K562 (cell line): ENCODE data around the gene DCAF16. TPM values are rescaled to one million over a fixed set of nuclear protein-coding genes. Genes with fewer than 3 reads are reported as not detected.

Source experiments
- ATAC-seq: fragments of 200-7000 bp; cut with Tn5 transposase; 3 replicates; pipeline ENCODE4 v1.9.1; 2020; ENCODE audit warnings: moderate library complexity
- BruUV-seq: library from RNA; stranded (reverse); fragments of 400-500 nt; replicated peaks from 2 replicates; lab custom pipeline; 2021; lab: Mats Ljungman, UMichigan
- CTCF ChIA-PET: fragments of 300-600 bp; formaldehyde crosslinking; extraction: SDS; loops from one replicate; lab custom pipeline; 2021; ENCODE audit warnings: low intra/inter-chr PET ratio; lab: Yijun Ruan, JAX
- POLR2A ChIA-PET: fragments of 300-600, 350-650 bp; sonication (Branson Sonifier 250); formaldehyde crosslinking; extraction: SDS; loops from one replicate; lab custom pipeline; 2021; ENCODE audit warnings: antibody characterized with exemption, inconsistent platforms; lab: Yijun Ruan, JAX
- DNase-seq, 4 experiments: peaks; one replicate each; pipeline versions ENCODE4 v3.0.0 to v3.0.0-alpha.2; 2011 to 2018; ENCODE audit warnings: low spot score in 3 of 4, mixed read lengths in 3 of 4; ENCODE audit errors: extremely low read depth in 1 of 4
- FAIRE-seq: peaks from 2 replicates; lab custom pipeline; 2011; peaks lifted over from hg19 to GRCh38; lab: Jason Lieb, UNC
- H2AFZ ChIP-seq: 2 replicates; pipeline ENCODE4 v1.6.0; 2011; ENCODE audit warnings: low read depth, low read length, control low read depth, inconsistent platforms
- H3K27ac ChIP-seq: fragments of 200-600 bp; 3 replicates; pipeline ENCODE4 v1.8.0; 2011; ENCODE audit warnings: low read depth, mild to moderate bottlenecking, control low read depth, inconsistent platforms, low read length, moderate library complexity, mixed read lengths; ENCODE audit errors: extremely low read depth
- H3K27me3 ChIP-seq, 2 experiments: fragments of 300-600 bp in 1 of 2; 2 replicates in 1 of 2; 3 replicates in 1 of 2; pipeline versions ENCODE4 v1.6.0 to v1.8.0; 2011; ENCODE audit warnings: inconsistent platforms in 2 of 2, low read length in 2 of 2, mild to moderate bottlenecking in 1 of 2, mixed read lengths in 1 of 2, moderate library complexity in 1 of 2; ENCODE audit not compliant: control insufficient read depth in 2 of 2, insufficient read depth in 2 of 2
- H3K36me3 ChIP-seq: fragments of 300-600 bp; 3 replicates; pipeline ENCODE4 v1.8.0; 2011; ENCODE audit warnings: mild to moderate bottlenecking, low read length, inconsistent platforms; ENCODE audit not compliant: control insufficient read depth, insufficient read depth
- H3K4me1 ChIP-seq, 2 experiments: fragments of 200-600 bp in 1 of 2; replicated peaks in 1 of 2; 2 replicates in 1 of 2; 3 replicates in 1 of 2; pipeline versions ENCODE4 v1.5.1 to v1.8.0; 2011; ENCODE audit warnings: inconsistent platforms in 2 of 2, low read length in 2 of 2, mild to moderate bottlenecking in 1 of 2, mixed read lengths in 1 of 2, moderate library complexity in 1 of 2; ENCODE audit not compliant: control insufficient read depth in 2 of 2, insufficient read depth in 2 of 2
- H3K4me2 ChIP-seq: 2 replicates; pipeline ENCODE4 v1.6.1; 2011; ENCODE audit warnings: low read length, control low read depth, inconsistent platforms, mixed read lengths; ENCODE audit not compliant: insufficient read depth
- H3K4me3 ChIP-seq: fragments of 200-600 bp; sonication (generic), shearing (Covaris generic); 2 replicates; pipeline ENCODE4 v1.5.1; 2016; ENCODE audit warnings: control low read depth, inconsistent platforms
- H3K79me2 ChIP-seq: fragments of 200-600 bp; 3 replicates; pipeline ENCODE4 v1.8.0; 2011; ENCODE audit warnings: low read length, inconsistent platforms; ENCODE audit not compliant: control insufficient read depth, insufficient read depth
- H3K9ac ChIP-seq, 2 experiments: 2 replicates each; pipeline versions ENCODE4 v1.6.0 to v1.6.1; 2011; ENCODE audit warnings: low read depth in 2 of 2, low read length in 2 of 2, control low read depth in 1 of 2, inconsistent platforms in 1 of 2, mild to moderate bottlenecking in 1 of 2, mixed read lengths in 1 of 2; ENCODE audit not compliant: insufficient read depth in 1 of 2
- H3K9me1 ChIP-seq: one replicate; pipeline ENCODE4 v1.6.0; 2011; ENCODE audit warnings: inconsistent platforms, mild to moderate bottlenecking, low read length, moderate library complexity; ENCODE audit not compliant: control insufficient read depth, insufficient read depth
- H3K9me3 ChIP-seq: replicated peaks from 2 replicates; pipeline ENCODE4 v1.5.1; 2011; ENCODE audit warnings: low read depth, low read length, inconsistent platforms; ENCODE audit not compliant: control insufficient read depth, insufficient read depth
- H4K20me1 ChIP-seq: replicated peaks from 2 replicates; pipeline ENCODE4 v1.6.1; 2011; ENCODE audit warnings: low read length, inconsistent platforms, mixed read lengths; ENCODE audit not compliant: control insufficient read depth, insufficient read depth
- ARID1B ChIP-seq: fragments of 450-650 bp; IDR thresholded peaks from 2 replicates; pipeline ENCODE4 v1.6.1; 2016; ENCODE audit warnings: antibody characterized with exemption, mild to moderate bottlenecking, inconsistent platforms
- ARID3A ChIP-seq: IDR thresholded peaks from 2 replicates; pipeline ENCODE4 v1.6.1; 2012; ENCODE audit warnings: low read depth, low read length, improper control_type of control experiment, borderline replicate concordance
- DEAF1 ChIP-seq: fragments of 450-650 bp; formaldehyde crosslinking; IDR thresholded peaks from 2 replicates; pipeline ENCODE4 v1.4.0; 2020; ENCODE audit warnings: mild to moderate bottlenecking, moderate library complexity
- GTF3C2 ChIP-seq: IDR thresholded peaks from 3 replicates; pipeline ENCODE4 v1.6.1; 2011; ENCODE audit warnings: borderline replicate concordance, mild to moderate bottlenecking, moderate library complexity; ENCODE audit not compliant: insufficient read length; ENCODE audit errors: extremely low read depth
- JUND ChIP-seq, 2 experiments: IDR thresholded peaks; 2 replicates in 1 of 2; 3 replicates in 1 of 2; pipeline ENCODE4 v1.6.1; 2011; ENCODE audit warnings: borderline replicate concordance in 2 of 2, low read depth in 2 of 2, low read length in 2 of 2, improper control_type of control experiment in 1 of 2, missing biosample characterization in 1 of 2, missing genetic modification characterization in 1 of 2, missing genetic modification reagents in 1 of 2
- KAT7 ChIP-seq: sonication (generic); formaldehyde crosslinking; IDR thresholded peaks from 2 replicates; pipeline ENCODE4 v1.8.0; 2022; ENCODE audit warnings: missing genetic modification reagents, mild to moderate bottlenecking, borderline replicate concordance
- MEF2D ChIP-seq: conservative IDR thresholded peaks from 2 replicates; pipeline ENCODE4 v1.6.1; 2016; ENCODE audit warnings: low read depth, missing genetic modification characterization, missing compliant biosample characterization
- MITF ChIP-seq: IDR thresholded peaks from 2 replicates; pipeline ENCODE4 v1.6.1; 2014; ENCODE audit warnings: antibody characterized with exemption
- SMARCA4 ChIP-seq: fragments of 450-650 bp; IDR thresholded peaks from 2 replicates; pipeline ENCODE4 v1.6.1; 2016
- TAL1 ChIP-seq: fragments of 450-650 bp; IDR thresholded peaks from 2 replicates; pipeline ENCODE4 v1.6.1; 2016; ENCODE audit warnings: mild to moderate bottlenecking
- U2AF1 ChIP-seq: fragments of 200-400 bp; formaldehyde crosslinking; optimal IDR thresholded peaks from 2 replicates; pipeline ENCODE3; 2017; ENCODE audit warnings: mild to moderate bottlenecking, low read depth, low read length, moderate library complexity
- WGBS: fragments of 100-300 bp; shearing (Covaris generic); methylation state at CpG from one replicate; pipeline ENCODE4 v1.1.6; 2016; ENCODE audit warnings: low coverage, mixed read lengths; ENCODE audit not compliant: insufficient coverage; ENCODE audit errors: missing lambda C conversion rate; 5-methylcytosine and 5-hydroxymethylcytosine counted together
- in situ Hi-C: fragments of 300-500 bp; cut with MboI; formaldehyde crosslinking; loops from 4 replicates; pipeline ENCODE4 v1.15.0; 2018; ENCODE audit warnings: inconsistent platforms, mixed read lengths
- intact Hi-C: fragments of 100-400 bp; cut with micrococcal nuclease; formaldehyde crosslinking; loops from 2 replicates; pipeline ENCODE4 v1.14.2; 2022
- polyA plus RNA-seq, 8 experiments: library from polyadenylated mRNA; depleted of rRNA in 4 of 8; stranded (reverse) in 5 of 8; unstranded in 3 of 8; fragments of >200 nt; fragmentation: Nextera tagmentation in 2 of 8; fragmentation: Illumina TruSeq in 1 of 8; extraction: Ambion mirVana in 2 of 8; extraction: Trizol in 1 of 8; gene quantifications; 2 replicates each; pipeline versions ENCODE4 v1.2.1 to v1.2.3, GENCODE V29; 2011 to 2014; ENCODE audit warnings: inconsistent platforms in 1 of 8, missing spikeins in 1 of 8
- total RNA-seq, 7 experiments: library from RNA; depleted of rRNA in 6 of 7; stranded (reverse); fragments of >200 nt in 6 of 7; fragmentation: Illumina TruSeq in 2 of 7; extraction: Trizol in 2 of 7; gene quantifications; 2 replicates each; pipeline versions ENCODE4 v1.2.1 to v1.2.3, GENCODE V29; 2011 to 2021; ENCODE audit warnings: low replicate concordance in 1 of 7
- TF ChIP-seq, protein P1 (sequence below): fragments of 450-650 bp; IDR thresholded peaks from 2 replicates; pipeline ENCODE4 v1.6.1; 2016

The DCAF16 gene
- total and polyA plus RNA-seq, 9 of the 15 experiments (the other 6 are each of a cell fraction or from before 2014, with no cell fraction given): 20.5 to 82.8 (median 67.8) TPM

DNA sequence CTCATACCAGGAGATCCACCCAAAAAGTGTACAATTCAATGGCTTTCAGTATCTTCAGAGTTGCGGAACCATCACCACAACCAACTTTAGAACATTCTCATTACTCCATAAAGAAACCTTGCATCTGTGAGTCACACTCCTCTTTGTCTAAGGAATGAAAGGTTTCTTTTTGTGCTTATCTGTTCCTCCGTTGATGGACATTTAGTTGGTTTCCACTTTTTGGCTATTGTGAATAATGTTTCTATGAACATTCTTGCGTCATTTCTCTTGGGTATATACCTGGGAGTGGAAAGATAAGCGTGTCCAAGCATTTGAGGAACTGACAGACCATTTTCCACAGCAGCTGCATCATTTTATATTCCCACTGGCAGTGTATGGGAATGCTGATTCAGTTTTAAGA, 39.7 kb downstream of the DCAF16 start:
- ChIA-PET POLR2A (interaction anchor here (1.1 kb wide), 1 partner anchor 19 kb away, joined by 3 read pairs; no protein-coding TSS in a partner anchor), CTCF (no interaction called here)
- Histone ChIP-seq H3K9ac (no peak overlapping the region), H3K9me1 (no peaks in the 10 kb centered on the region), H3K4me2 (no peak overlapping the region), H2AFZ (no peak overlapping the region), H3K27ac (no peak overlapping the region), H3K4me1 (peaks cover 0 to 7% of the 10 kb centered on the region in 2 experiments; a peak in 2 of 5 replicates), H3K9me3 (peaks cover under 1% of the 10 kb centered on the region; the same call in 1 of the 2 replicates), H3K27me3 (peaks cover 0 to 17% of the 10 kb centered on the region in 2 experiments; a peak in 2 of 5 replicates), H3K4me3 (no peak overlapping the region), H3K36me3 (no peaks in the 10 kb centered on the region), H3K79me2 (no peaks in the 10 kb centered on the region), H4K20me1 (no peaks in the 10 kb centered on the region)
- DNase-seq (peak in 1 of 4 experiments; percentile 14), FAIRE-seq (peak; percentile 35), ATAC-seq (no peak; the same call in 2 of the 3 replicates)
- intact Hi-C loops (no loop called here), in situ Hi-C loops (no loop called here)
- BruUV-seq: no TSS peak
- 0% methylated on average over 4 of the region's 4 CpGs for WGBS
- no peak for TF ChIP-seq ARID3A
- peak; percentile 47; the same call in 1 of the 2 replicates for TF ChIP-seq TAL1
- peak; percentile 56; the same call in 1 of the 2 replicates for TF ChIP-seq ARID1B
- no peak for TF ChIP-seq DEAF1 (CRISPR knock-in tag)
- TF ChIP-seq SMARCA4: peak; percentile 14; the same call in 1 of the 2 replicates
- no peak for TF ChIP-seq KAT7 (CRISPR knock-in tag)
- no peak for TF ChIP-seq U2AF1
- TF ChIP-seq, protein P1, sequence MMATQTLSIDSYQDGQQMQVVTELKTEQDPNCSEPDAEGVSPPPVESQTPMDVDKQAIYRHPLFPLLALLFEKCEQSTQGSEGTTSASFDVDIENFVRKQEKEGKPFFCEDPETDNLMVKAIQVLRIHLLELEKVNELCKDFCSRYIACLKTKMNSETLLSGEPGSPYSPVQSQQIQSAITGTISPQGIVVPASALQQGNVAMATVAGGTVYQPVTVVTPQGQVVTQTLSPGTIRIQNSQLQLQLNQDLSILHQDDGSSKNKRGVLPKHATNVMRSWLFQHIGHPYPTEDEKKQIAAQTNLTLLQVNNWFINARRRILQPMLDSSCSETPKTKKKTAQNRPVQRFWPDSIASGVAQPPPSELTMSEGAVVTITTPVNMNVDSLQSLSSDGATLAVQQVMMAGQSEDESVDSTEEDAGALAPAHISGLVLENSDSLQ: peak; percentile 49; the same call in 1 of the 2 replicates
- no peak for TF ChIP-seq GTF3C2
- no peak for TF ChIP-seq MEF2D (tag)
- TF ChIP-seq MITF: no peak
- TF ChIP-seq JUND (IDR thresholded peaks at IDR 0.05; ENCODE audit: borderline replicate concordance, low read depth, low read length): peak; percentile 27; the same call in 1 of the 2 replicates
- TF ChIP-seq JUND (tag; IDR thresholded peaks at IDR 0.05; ENCODE audit: borderline replicate concordance, low read depth, low read length): peak; percentile 62; the same call in 2 of the 3 replicates
